Heart right ventricle (tissue), 16 donors: ENCODE results near the gene FAM120A. TPM values are rescaled to one million over a fixed set of nuclear protein-coding genes. Genes with fewer than 3 reads are reported as not detected.
A peak's percentile ranks its signal among the peaks of the same experiment; 100 is the strongest.

Source experiments
- ATAC-seq, 8 donors: fragments of 200-7000 bp; cut with Tn5 transposase; one replicate each; pipeline ENCODE4 v1.9.1; 2020; ENCODE audit warnings: mild to moderate bottlenecking in 8 of 8, moderate library complexity in 8 of 8, moderate number of reproducible peaks in 1 of 8
- DNase-seq, 2 donors: peaks; one replicate each; pipeline ENCODE4 v3.0.0-alpha.2; 2020
- H3K27ac ChIP-seq, 10 donors: fragments of 200-600 bp; sonication (generic) in 2 of 10; one replicate each; pipeline versions ENCODE4 v1.5.0 to v1.8.0; 2020 to 2022; ENCODE audit warnings: mild to moderate bottlenecking in 3 of 10
- H3K27me3 ChIP-seq, 7 donors: fragments of 200-600 bp; one replicate each; pipeline ENCODE4 v1.8.0; 2021 to 2022; ENCODE audit warnings: mild to moderate bottlenecking in 2 of 7
- H3K36me3 ChIP-seq, 9 donors: fragments of 200-600 bp; sonication (generic) in 1 of 9; one replicate each; pipeline versions ENCODE4 v1.5.0 to v1.8.0; 2020 to 2022; ENCODE audit warnings: mild to moderate bottlenecking in 2 of 9
- H3K4me1 ChIP-seq, 9 donors: fragments of 200-600 bp; sonication (generic) in 1 of 9; one replicate each; pipeline versions ENCODE4 v1.5.0 to v1.8.0; 2020 to 2022; ENCODE audit warnings: mild to moderate bottlenecking in 4 of 9
- H3K4me3 ChIP-seq, 10 donors: fragments of 200-600 bp; sonication (generic) in 2 of 10; one replicate each; pipeline versions ENCODE4 v1.5.0 to v1.8.0; 2020 to 2022; ENCODE audit warnings: mild to moderate bottlenecking in 7 of 10, moderate library complexity in 2 of 10
- H3K9me3 ChIP-seq, 11 donors: fragments of 200-600 bp in 10 of 11; sonication (generic) in 2 of 11; one replicate each; pipeline versions ENCODE4 v1.5.0 to v1.8.0; 2013 to 2022; ENCODE audit warnings: mild to moderate bottlenecking in 2 of 11, control low read depth in 1 of 11, moderate library complexity in 1 of 11
- CTCF ChIP-seq, 9 donors: fragments of 200-600 bp; sonication (generic) in 2 of 9; IDR thresholded peaks; one replicate each; pipeline versions ENCODE4 v1.5.0 to v1.8.0; 2021 to 2022; ENCODE audit warnings: antibody characterized with exemption in 9 of 9, mild to moderate bottlenecking in 5 of 9, moderate library complexity in 1 of 9
- WGBS, 2 donors: extraction: QIAGEN DNeasy Blood & Tissue Kit; methylation state at CpG; one replicate each; pipeline ENCODE4 v1.1.7; 2013; ENCODE audit warnings: inconsistent platforms in 1 of 2; 5-methylcytosine and 5-hydroxymethylcytosine counted together
- intact Hi-C, 10 donors: fragments of 100-400 bp; cut with DNase I; formaldehyde crosslinking; loops; one replicate each; pipeline versions ENCODE4 v1.11.1 to v1.14.2; 2022
- polyA plus RNA-seq, 2 donors: library from polyadenylated mRNA; stranded (reverse); fragments of 200-250 nt; gene quantifications; one replicate each; pipeline ENCODE4 v1.2.3, GENCODE V29; 2013
- total RNA-seq, 10 donors: library from RNA; stranded (reverse); fragmentation: NEBNext Ultra II Directional in 3 of 10; extraction: Animal tissue kit (Norgen Biotek cat#: 25700) in 3 of 10; gene quantifications; one replicate each; pipeline versions ENCODE4 v1.2.1 to v1.2.4, GENCODE V29; 2021 to 2023
- donor health status: Arrhythmogenic right ventricular cardiomyopathy.
- donor health status: ischemic (EF 13 %, LVEDD 7.1; RV severe dilation, severe dysfunction).
- donor health status: healthy with polysubstance abuse.
- donor health status: DM: no; HTN: yes; CAD: no.
- donor health status: DM: no; HTN: no; CAD: no.
- donor health status: ischemic (EF 25% LVEDD 6.9; RV normal size, moderate dysfunction).
- donor health status: ischemic (EF 25% LVEDD 5.7; RV mildly dilated, moderate dysfunction).
- donor health status: healthy.
- donor health status: DM: yes; HTN: yes; CAD: no.
- donor health status: Ischemic cardiomyopathy.
- donor health status: ischemic (EF 35%, LVEDD 5.7; RV mildly dilated, moderate dysfunction).
- donor health status: nonischemic (EF 11% LVEDD 7.7; RV severe dilation, severe dysfunction).
- donor health status: DM: yes; HTN: yes; CAD: no.
- donor health status: PGD.
- donor health status: ischemic (EF 29% LVEDD 5.4; RV normal size, mild dysfunction).
- donor health status: nonischemic (EF 23%, LVEDD 6.1; RV moderate dilation, normal function).

FAM120A gene
- total and polyA plus RNA-seq, 12 donors = 42.2 to 126 (median 104) TPM

DNA sequence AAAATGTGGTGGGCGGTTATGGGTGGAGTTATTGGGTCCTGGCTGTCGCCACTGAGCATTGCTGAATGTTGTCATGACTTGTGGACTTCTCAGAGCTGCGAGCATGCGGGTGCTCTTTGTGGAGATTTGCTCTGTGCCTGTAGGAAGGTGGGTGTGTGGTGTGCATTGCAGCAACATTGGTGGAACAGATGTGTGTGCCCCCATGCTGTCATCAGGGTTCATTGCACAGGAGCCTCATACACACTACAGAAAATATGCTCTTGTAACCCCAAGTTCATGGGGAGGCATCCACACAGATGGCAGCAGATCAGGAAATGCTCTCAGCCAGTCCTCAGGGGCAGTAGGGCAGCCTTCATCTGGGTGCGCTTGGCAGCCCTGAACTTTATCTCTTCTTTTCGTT lies 69.0 kb downstream of the FAM120A start:
- no peak for DNase-seq
- H3K4me3 ChIP-seq = no peak overlapping the region
- WGBS, 2 donors = 86 to 90% methylated on average over 6 of the region's 6 CpGs
- TF ChIP-seq CTCF (IDR thresholded peaks at IDR 0.05) = no peak
- no peak overlapping the region for H3K27ac ChIP-seq
- no peak for ATAC-seq
- peaks cover 0 to 34% (median 20%) of the 10 kb centered on the region in 9 donors for H3K4me1 ChIP-seq
- H3K36me3 ChIP-seq = peaks cover 0 to 90% (median 7%) of the 10 kb centered on the region in 9 donors
- no peaks in the 10 kb centered on the region for H3K27me3 ChIP-seq
- H3K9me3 ChIP-seq = no peaks in the 10 kb centered on the region
- intact Hi-C loops = no loop called here

GRCh38 chr9:93522736-93523135 lies 71.3 kb downstream of the FAM120A start:
- Histone ChIP-seq H3K4me3 (no peak overlapping the region), H3K36me3 (peaks cover 0 to 93% (median 7%) of the 10 kb centered on the region in 9 donors), H3K27me3 (no peaks in the 10 kb centered on the region), H3K27ac (peak overlapping the region in 1 of 10 donors; percentile 32), H3K4me1 (peaks cover 0 to 34% (median 22%) of the 10 kb centered on the region in 9 donors), H3K9me3 (no peaks in the 10 kb centered on the region)
- DNase-seq = no peak
- TF ChIP-seq CTCF (IDR thresholded peaks at IDR 0.05) = no peak
- intact Hi-C loops = no loop called here
- ATAC-seq = peak in 1 of 8 donors; percentile 43
- WGBS, 2 donors = 63 to 70% methylated on average over 3 of the region's 3 CpGs

DNA sequence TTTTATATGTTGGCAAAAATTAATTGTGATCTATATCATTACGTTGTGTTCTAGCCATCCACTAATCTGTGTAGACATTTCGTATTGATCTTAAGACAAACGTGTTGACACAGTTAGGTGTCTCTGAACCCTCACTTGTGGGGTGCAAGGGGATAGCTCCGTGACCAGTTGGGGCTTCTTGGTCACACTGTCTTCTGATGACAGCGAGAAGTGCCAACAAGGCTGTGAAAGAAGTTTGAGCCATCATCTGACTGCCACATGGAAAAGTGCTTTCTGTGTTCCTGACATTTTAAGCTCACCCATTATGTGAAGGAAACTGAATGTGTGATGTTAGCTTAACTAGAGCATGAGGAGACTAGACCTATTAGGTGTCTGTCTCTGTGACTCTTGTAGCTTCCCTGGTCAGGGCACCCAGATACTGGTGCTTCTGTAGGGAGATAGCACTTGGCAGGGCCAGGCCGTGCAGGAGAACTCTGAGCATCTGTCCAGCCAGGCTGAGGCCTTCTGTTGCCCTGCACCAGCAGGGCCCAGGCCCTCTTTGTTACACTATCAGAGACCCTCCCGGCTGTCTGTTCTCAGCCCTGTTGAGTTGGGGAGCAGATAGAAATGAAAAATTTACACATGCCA lies 72.1 kb downstream of the FAM120A start:
- Histone ChIP-seq H3K36me3 (peaks cover 0 to 93% (median 7%) of the 10 kb centered on the region in 9 donors), H3K4me3 (no peak overlapping the region), H3K27ac (peak overlapping the region in 5 of 10 donors; percentile 3 to 55 (median 31)), H3K27me3 (no peaks in the 10 kb centered on the region), H3K9me3 (no peaks in the 10 kb centered on the region), H3K4me1 (peaks cover 0 to 37% (median 22%) of the 10 kb centered on the region in 9 donors)
- 48 to 64% methylated on average over 7 of the region's 7 CpGs for WGBS, 2 donors
- intact Hi-C loops = no loop called here
- ATAC-seq (peak in 7 of 8 donors; percentile 52 to 86 (median 76)), DNase-seq (no peak)
- TF ChIP-seq CTCF (IDR thresholded peaks at IDR 0.05) = no peak

GRCh38 chr9:93525476-93525875 lies 74.0 kb downstream of the FAM120A start:
- H3K4me1 ChIP-seq = peaks cover 0 to 44% (median 22%) of the 10 kb centered on the region in 9 donors
- peaks cover 0 to 94% (median 16%) of the 10 kb centered on the region in 9 donors for H3K36me3 ChIP-seq
- H3K9me3 ChIP-seq = no peaks in the 10 kb centered on the region
- H3K27me3 ChIP-seq = no peaks in the 10 kb centered on the region
- DNase-seq (no peak), ATAC-seq (no peak)
- intact Hi-C loops = no loop called here
- no peak for TF ChIP-seq CTCF (IDR thresholded peaks at IDR 0.05)
- H3K27ac ChIP-seq = no peak overlapping the region
- H3K4me3 ChIP-seq = no peak overlapping the region
- 86 to 89% methylated on average over 5 of the region's 5 CpGs for WGBS, 2 donors
